GM10266 (cell line): ENCODE data around the gene CD99L2.

Experiments
- DNase-seq: peaks from one replicate; pipeline ENCODE4 v3.0.0; 2012; ENCODE audit errors: extremely low spot score
- TF ChIP-seq, protein P1 (sequence below): IDR thresholded peaks from 2 replicates; pipeline ENCODE4 v1.5.1; 2012; ENCODE audit warnings: mild to moderate bottlenecking, low read depth; ENCODE audit not compliant: control insufficient read depth, insufficient read depth; ENCODE audit errors: missing control alignments

Gene CD99L2

GRCh38 chrX:150775569-150776350 is 122.7 kb downstream of the CD99L2 start:
- no peak for DNase-seq
- TF ChIP-seq, protein P1, sequence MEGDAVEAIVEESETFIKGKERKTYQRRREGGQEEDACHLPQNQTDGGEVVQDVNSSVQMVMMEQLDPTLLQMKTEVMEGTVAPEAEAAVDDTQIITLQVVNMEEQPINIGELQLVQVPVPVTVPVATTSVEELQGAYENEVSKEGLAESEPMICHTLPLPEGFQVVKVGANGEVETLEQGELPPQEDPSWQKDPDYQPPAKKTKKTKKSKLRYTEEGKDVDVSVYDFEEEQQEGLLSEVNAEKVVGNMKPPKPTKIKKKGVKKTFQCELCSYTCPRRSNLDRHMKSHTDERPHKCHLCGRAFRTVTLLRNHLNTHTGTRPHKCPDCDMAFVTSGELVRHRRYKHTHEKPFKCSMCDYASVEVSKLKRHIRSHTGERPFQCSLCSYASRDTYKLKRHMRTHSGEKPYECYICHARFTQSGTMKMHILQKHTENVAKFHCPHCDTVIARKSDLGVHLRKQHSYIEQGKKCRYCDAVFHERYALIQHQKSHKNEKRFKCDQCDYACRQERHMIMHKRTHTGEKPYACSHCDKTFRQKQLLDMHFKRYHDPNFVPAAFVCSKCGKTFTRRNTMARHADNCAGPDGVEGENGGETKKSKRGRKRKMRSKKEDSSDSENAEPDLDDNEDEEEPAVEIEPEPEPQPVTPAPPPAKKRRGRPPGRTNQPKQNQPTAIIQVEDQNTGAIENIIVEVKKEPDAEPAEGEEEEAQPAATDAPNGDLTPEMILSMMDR, result no peak

DNA sequence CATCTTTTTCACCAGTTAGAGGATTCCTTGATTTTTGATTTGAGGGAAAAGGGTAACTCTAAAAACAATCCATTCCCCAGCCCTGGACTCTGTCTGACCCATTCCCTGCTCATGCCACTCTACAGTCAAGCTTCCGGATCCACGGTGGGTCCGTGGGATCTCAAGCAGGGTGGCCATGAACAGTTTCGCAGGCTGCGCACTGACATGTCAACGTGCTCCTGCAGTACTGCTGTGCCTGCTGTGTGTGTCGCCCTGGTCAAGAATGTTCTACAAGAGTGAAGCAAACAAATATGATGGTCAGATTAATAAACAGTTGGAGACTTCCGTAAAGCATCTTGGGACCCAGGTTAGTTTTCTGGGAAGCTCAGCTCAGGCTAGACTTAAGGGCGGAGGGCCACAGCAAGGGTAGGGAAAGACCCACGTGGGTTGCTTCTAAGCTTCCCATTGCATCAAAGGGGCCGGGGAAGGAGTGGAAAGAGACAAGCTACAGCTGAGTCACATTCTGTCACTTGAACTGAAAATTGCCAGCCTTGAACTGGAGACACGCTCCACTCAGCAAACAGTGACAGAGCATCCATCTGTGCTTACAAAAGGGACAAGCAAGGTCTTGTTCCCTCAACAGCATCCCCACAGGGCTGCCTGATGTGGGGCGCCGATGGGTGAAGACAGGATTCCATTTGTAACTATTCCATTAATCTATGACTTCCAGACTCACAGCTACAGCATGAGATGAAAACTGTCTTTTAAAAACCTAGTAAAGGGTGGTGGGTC is 123.5 kb downstream of the CD99L2 start:
- TF ChIP-seq, protein P1, result no peak
- no peak for DNase-seq

- TF ChIP-seq, protein P1, result no peak
- DNase-seq, result no peak
Observed at GRCh38 chrX:150773634-150774033, 124.8 kb downstream of the CD99L2 start.

GRCh38 chrX:150773117-150773516 is 125.4 kb downstream of the CD99L2 start:
- TF ChIP-seq, protein P1, result no peak
- no peak for DNase-seq

DNA sequence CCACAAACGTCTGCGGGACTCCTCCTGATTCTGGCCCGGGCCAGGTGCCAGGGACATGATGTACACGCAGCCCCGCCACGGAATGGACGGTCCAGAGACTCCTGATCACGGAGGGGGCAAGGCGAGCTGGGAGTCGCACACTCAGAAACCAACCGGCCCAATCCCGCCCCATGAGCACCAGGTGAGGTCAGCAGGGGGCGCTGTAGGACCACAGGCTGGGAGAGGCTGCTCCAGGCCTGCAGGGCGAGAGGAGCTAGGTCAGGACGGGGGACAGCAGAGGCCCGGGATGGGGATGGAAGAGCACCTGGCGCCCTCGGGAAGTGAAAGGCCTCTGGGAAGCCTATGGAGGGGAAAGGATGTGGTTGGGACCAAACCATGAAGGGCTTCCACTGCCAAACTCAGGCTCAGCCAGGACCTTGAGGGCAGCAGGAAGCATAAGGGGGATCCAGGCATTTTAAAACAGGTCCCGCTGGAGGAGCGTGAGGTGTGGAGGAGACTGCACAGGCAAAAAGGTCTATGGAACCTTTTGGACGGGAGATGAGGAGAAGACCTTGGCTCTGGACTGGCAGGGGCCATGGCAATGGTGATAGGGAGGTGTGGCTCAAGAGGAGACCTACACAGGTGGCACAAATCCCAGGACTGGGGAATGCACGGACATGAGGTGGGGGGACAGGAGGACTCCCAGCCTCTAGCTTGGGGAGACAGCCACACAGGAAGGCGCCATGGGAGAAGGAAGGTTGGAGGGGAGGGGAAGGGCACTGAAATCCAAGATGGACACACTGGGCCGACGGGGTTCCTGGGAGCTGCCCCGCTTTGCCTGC is 126.1 kb downstream of the CD99L2 start:
- TF ChIP-seq, protein P1, result peak; percentile 83
- peak; percentile 70 for DNase-seq

DNA sequence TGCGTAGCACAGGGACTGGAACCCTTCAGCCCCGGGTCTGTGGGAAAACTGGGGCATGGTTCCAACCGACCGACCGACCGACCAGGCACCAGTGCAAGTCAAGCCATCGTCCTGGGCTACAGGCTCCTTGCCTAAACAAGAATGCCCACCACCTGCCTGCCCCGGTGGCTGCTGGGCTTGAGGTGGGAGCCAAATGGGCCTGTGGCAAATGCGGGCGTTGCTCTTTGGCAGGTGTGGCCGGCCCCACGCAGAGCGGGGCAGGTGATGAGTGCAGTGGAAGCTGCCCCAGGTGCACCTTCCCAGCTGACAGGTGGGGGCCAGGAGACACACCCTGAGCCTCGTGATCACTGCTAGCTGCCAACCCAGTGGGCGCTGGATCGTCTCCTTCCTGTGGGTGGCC is 127.4 kb downstream of the CD99L2 start:
- no peak for DNase-seq
- TF ChIP-seq, protein P1, result no peak

DNA sequence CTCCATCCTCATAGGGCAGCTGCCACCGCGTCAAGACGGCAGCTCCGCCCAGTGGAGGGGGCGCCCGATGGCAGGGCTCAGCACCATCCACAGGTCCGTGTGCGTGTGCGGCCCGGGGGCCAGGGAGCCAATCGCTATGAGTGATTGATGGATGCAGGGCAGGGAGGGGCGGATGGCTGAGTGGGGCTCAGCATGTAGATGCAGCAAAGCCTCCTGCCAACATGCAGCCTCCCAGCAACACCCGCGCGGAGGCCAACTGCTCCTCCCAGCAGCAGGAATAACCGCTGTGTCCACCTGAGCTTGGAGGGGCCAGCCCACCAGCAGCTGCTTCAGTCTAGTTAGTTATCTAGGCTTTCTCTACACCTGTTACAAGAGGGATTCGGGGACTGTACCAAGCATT is 127.8 kb downstream of the CD99L2 start:
- TF ChIP-seq, protein P1, result no peak
- no peak for DNase-seq
